Endothelial cell (in vitro differentiated cells): ENCODE measurements around the gene BMERB1. TPM values are rescaled to one million over a fixed set of nuclear protein-coding genes. Genes with fewer than 3 reads are reported as not detected.
"Not testable (repeated sequence)": the region's sequence is repeated elsewhere in the genome, so short reads cannot be mapped to it uniquely, and the experiment has no call there.

Experiments used
- DNase-seq: peaks from one replicate; pipeline ENCODE4 v3.0.0; 2021; ENCODE audit warnings: low spot score
- H3K27ac Mint-ChIP-seq: one replicate; pipeline ENCODE4 v1.8.0; 2021; ENCODE audit warnings: mixed read lengths, inconsistent platforms; ENCODE audit not compliant: unreplicated experiment
- H3K27me3 Mint-ChIP-seq: one replicate; pipeline ENCODE4 v1.8.0; 2021; ENCODE audit warnings: mild to moderate bottlenecking, moderate library complexity, mixed read lengths, inconsistent platforms; ENCODE audit not compliant: unreplicated experiment
- H3K36me3 Mint-ChIP-seq: one replicate; pipeline ENCODE4 v1.8.0; 2021; ENCODE audit warnings: mild to moderate bottlenecking, low read depth, mixed read lengths, inconsistent platforms; ENCODE audit not compliant: unreplicated experiment
- H3K4me1 Mint-ChIP-seq: one replicate; pipeline ENCODE4 v1.8.0; 2021; ENCODE audit warnings: mild to moderate bottlenecking, mixed read lengths, inconsistent platforms; ENCODE audit not compliant: unreplicated experiment
- H3K4me3 Mint-ChIP-seq: one replicate; pipeline ENCODE4 v1.8.0; 2021; ENCODE audit warnings: mild to moderate bottlenecking, mixed read lengths, inconsistent platforms; ENCODE audit not compliant: unreplicated experiment
- H3K9me3 Mint-ChIP-seq: one replicate; pipeline ENCODE4 v1.8.0; 2021; ENCODE audit warnings: mixed read lengths, inconsistent platforms; ENCODE audit not compliant: unreplicated experiment
- long read RNA-seq: library from polyadenylated mRNA; unstranded; transcript quantifications from one replicate; pipeline ENCODE4 v2.0.0, GENCODE V29; 2020; ENCODE audit not compliant: unreplicated experiment
- total RNA-seq: library from RNA; stranded (reverse); fragmentation: NEBNext Ultra II Directional; extraction: Animal tissue kit (Norgen Biotek cat#: 25700); gene quantifications from one replicate; pipeline ENCODE4 v1.2.1, GENCODE V29; 2021; ENCODE audit not compliant: unreplicated experiment
- TF ChIP-seq, protein P1 (sequence below): fragments of 200-600 bp; sonication (generic); IDR thresholded peaks from one replicate; pipeline ENCODE4 v1.5.0; 2021; ENCODE audit warnings: antibody characterized with exemption; ENCODE audit not compliant: unreplicated experiment

BMERB1 gene
- 9.9 TPM for total RNA-seq
- long read RNA-seq, transcript C16orf45-201 (6 exons, 2,404 nt), result major isoform, 10 of 12 reads
- long read RNA-seq, partial matches to known transcripts, result 1 of 12 reads
- long read RNA-seq, other reads (novel, unspliced or antisense), result 1 of 12 reads

DNA sequence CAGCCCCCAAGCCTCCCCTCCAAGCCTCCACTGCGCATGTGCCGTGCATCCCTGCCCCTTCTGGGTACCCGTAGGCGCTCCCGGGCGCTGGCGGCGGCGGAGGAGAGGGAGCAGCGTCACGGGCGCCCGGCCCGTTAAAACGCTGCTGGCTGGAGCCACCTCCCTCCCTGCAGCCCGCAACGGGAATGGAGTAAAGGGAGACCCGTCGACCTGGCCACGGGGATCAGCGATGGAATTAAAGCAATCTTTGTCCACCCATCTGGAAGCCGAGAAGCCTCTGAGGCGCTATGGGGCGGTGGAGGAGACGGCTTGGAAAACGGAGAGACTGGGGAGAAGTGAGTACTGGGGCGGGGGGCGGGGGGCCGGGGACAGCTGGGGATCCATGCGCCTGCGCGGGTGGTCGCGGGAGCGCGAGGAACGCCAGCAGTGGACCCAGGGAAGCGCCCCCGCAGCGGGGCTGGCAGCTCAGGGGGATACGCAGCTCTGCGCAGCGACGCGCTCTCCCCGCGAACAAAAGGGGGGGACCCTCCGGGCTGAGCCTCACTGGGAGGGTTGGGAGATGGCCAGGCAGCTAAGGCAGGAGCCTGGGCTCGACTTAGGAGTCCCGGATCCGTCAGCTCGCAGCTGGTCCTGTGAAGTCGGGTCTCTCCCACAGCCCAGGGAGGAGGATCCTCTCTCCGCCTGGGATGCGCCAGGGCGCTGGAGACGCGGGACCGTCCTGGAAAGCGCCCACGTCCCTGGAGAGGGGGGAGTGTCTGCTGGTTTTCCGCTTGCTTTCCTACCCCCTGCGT, at the start of gene BMERB1:
Gene BMERB1 (plus strand): TSS at position 164 of the 791 bp plus-strand sequence. CDS start 66 bp downstream, at position 230.
- no peak within 1 kb of the TSS for H3K27ac Mint-ChIP-seq
- H3K9me3 Mint-ChIP-seq, result no peaks in the 10 kb centered on the region
- peaks cover 7% of the 10 kb centered on the region for H3K27me3 Mint-ChIP-seq
- peak within 1 kb of the TSS; percentile 85 for H3K4me3 Mint-ChIP-seq
- H3K36me3 Mint-ChIP-seq, result no peaks in the 10 kb centered on the region
- peak; percentile 64 for DNase-seq
- peaks cover 8% of the 10 kb centered on the region for H3K4me1 Mint-ChIP-seq
- TF ChIP-seq, protein P1, sequence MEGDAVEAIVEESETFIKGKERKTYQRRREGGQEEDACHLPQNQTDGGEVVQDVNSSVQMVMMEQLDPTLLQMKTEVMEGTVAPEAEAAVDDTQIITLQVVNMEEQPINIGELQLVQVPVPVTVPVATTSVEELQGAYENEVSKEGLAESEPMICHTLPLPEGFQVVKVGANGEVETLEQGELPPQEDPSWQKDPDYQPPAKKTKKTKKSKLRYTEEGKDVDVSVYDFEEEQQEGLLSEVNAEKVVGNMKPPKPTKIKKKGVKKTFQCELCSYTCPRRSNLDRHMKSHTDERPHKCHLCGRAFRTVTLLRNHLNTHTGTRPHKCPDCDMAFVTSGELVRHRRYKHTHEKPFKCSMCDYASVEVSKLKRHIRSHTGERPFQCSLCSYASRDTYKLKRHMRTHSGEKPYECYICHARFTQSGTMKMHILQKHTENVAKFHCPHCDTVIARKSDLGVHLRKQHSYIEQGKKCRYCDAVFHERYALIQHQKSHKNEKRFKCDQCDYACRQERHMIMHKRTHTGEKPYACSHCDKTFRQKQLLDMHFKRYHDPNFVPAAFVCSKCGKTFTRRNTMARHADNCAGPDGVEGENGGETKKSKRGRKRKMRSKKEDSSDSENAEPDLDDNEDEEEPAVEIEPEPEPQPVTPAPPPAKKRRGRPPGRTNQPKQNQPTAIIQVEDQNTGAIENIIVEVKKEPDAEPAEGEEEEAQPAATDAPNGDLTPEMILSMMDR, result no peak

GRCh38 chr16:15388060-15388459, 46.3 kb upstream of the BMERB1 start:
- H3K9me3 Mint-ChIP-seq, H3K36me3 Mint-ChIP-seq, DNase-seq, H3K27ac Mint-ChIP-seq, H3K4me1 Mint-ChIP-seq, H3K27me3 Mint-ChIP-seq, H3K4me3 Mint-ChIP-seq: not testable (repeated sequence)

DNA sequence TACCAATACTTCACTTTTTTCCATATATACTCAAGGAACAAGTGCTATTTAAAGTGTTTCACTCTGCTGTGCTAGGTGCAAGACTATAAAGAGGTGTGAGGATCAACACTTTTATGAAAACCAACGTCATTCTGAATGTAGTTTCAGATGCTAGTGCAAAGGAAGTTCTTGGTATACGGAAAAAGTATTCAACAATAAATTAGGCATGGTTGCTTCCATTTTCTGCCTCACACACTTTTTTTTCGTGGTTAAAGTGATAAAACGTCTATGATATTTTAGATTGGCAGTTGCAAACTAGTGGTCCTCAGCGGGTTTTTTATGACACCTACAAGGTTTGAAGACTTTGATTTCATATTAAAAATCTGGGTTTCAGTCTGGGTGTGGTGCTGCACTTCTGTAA, 44.5 kb upstream of the BMERB1 start:
- DNase-seq, H3K27me3 Mint-ChIP-seq, H3K4me3 Mint-ChIP-seq, H3K27ac Mint-ChIP-seq, H3K9me3 Mint-ChIP-seq, H3K4me1 Mint-ChIP-seq, H3K36me3 Mint-ChIP-seq: not testable (repeated sequence)

DNA sequence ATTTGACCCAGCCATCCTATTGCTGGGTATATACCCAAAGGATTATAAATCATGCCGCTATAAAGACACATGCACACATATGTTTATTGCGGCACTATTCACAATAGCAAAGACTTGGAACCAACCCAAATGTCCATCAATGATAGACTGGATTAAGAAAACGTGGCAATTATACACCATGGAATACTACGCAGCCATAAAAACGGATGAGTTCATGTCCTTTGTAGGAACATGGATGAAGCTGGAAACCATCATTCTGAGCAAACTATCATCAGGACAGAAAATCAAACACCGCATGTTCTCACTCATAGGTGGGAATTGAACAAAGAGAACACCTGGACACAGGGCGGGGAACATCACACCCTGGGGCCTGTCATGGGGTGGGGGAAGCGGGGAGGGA, 41.4 kb upstream of the BMERB1 start:
- not testable (repeated sequence) for H3K4me3 Mint-ChIP-seq, DNase-seq, H3K36me3 Mint-ChIP-seq, H3K9me3 Mint-ChIP-seq, H3K4me1 Mint-ChIP-seq, H3K27ac Mint-ChIP-seq, H3K27me3 Mint-ChIP-seq

- H3K9me3 Mint-ChIP-seq, H3K27me3 Mint-ChIP-seq, H3K27ac Mint-ChIP-seq, H3K36me3 Mint-ChIP-seq, H3K4me1 Mint-ChIP-seq: not testable (repeated sequence)
- peak; percentile 21 for DNase-seq
- peak within 1 kb of the TSS; percentile 51 for H3K4me3 Mint-ChIP-seq
Observed at GRCh38 chr16:15395631-15396508, 38.5 kb upstream of the BMERB1 start, which contains the start of gene MPV17L. MPV17L (plus strand) TSS chr16:15395754; CDS start chr16:15395898, 144 bp downstream.

GRCh38 chr16:15396509-15396829, 37.9 kb upstream of the BMERB1 start:
- not testable (repeated sequence) for H3K4me1 Mint-ChIP-seq, H3K36me3 Mint-ChIP-seq, H3K27me3 Mint-ChIP-seq, H3K27ac Mint-ChIP-seq, DNase-seq, H3K9me3 Mint-ChIP-seq
- H3K4me3 Mint-ChIP-seq, result peak overlapping the region; percentile 51

DNA sequence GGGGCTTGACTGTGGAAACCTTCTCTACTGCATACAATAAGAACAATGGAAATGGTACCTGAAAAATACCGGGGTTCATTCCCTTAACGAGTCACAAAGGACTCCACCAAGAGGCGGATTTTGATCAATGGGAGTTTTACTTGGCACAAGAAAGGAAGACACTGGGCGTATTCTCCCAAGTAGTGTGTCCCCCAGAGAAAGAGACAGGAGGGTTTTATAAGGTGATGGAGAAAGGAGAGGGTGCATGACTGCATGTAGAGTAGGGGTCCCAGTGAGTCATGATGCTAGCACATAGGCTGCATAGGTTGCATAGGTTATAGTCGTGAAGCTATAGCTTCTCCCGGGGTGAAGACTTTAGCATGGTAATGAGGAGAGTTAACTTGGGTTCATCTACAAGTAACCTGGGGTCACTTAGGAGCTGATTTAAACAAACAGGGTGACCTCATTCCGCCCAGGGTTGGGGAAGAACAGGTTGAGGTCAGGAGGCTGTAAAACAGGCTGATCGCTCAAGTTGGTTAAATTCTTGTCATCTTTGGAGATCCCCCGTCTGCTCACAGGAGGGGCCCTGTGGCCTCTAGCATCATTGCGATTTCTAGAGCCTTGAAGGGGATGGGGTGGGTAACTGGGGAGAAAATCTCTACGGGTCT, 37.3 kb upstream of the BMERB1 start:
- Mint-ChIP-seq H3K4me3 (no peak overlapping the region), H3K27ac (no peak overlapping the region), H3K27me3 (peaks cover 3% of the 10 kb centered on the region), H3K4me1 (no peaks in the 10 kb centered on the region), H3K36me3 (no peaks in the 10 kb centered on the region), H3K9me3 (no peaks in the 10 kb centered on the region)
- no peak for DNase-seq
- TF ChIP-seq, protein P1, result no peak
